Neural cell (in vitro differentiated cells): Measurements from ENCODE around the gene TOR4A.

Experiments
- CTCF ChIP-seq: fragments of 450-650 bp; IDR thresholded peaks from 2 replicates; pipeline ENCODE4 v1.5.1; 2014; ENCODE audit warnings: antibody characterized with exemption, mild to moderate bottlenecking, moderate library complexity; ENCODE audit not compliant: poor library complexity, severe bottlenecking
- EZH2 ChIP-seq: fragments of 200-600, 300-800 bp; shearing (Covaris generic), sonication (generic); IDR thresholded peaks from 2 replicates; pipeline ENCODE4 v1.6.1; 2014; ENCODE audit warnings: antibody characterized with exemption, low read length, borderline replicate concordance, mild to moderate bottlenecking; ENCODE audit not compliant: insufficient read depth, poor library complexity, severe bottlenecking
- MXI1 ChIP-seq: fragments of 450-650 bp; conservative IDR thresholded peaks from 2 replicates; pipeline ENCODE4 v1.6.1; 2014; ENCODE audit warnings: antibody characterized with exemption, mild to moderate bottlenecking; ENCODE audit not compliant: poor library complexity, severe bottlenecking
- TAF1 ChIP-seq: IDR thresholded peaks from 2 replicates; pipeline ENCODE4 v1.6.1; 2012; ENCODE audit warnings: low read depth

GRCh38 chr9:137231372-137232039 is 46.0 kb upstream of the TOR4A start:
- TF ChIP-seq CTCF (no peak), MXI1 (no peak), TAF1 (no peak), EZH2 (no peak)
